CMK (cell line): ENCODE data around the gene PHKB.

Experiments
- DNase-seq: peaks from one replicate; pipeline ENCODE4 v3.0.0-alpha.2; 2010; ENCODE audit warnings: low read depth

Gene PHKB

DNA sequence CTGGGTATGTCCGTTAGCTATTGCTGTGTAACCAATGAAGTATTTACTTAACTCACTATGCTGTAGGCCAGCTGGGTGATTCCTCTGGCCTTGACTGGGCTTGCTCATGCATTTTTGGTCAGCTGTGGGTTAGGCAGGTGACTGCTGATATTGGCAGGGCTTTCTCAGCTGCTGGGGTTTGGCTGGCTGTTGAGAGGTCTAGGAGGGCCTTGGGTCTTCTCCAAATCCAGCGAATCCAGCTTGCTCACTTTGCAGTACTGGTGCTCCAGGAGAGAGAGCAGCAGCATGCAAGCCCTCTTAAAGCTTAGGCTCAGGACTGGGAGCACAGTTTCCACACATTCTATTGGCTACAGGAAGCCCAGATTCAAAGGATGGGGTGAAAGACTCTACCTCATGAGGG, 270.1 kb downstream of the PHKB start:
- DNase-seq, result no peak

DNA sequence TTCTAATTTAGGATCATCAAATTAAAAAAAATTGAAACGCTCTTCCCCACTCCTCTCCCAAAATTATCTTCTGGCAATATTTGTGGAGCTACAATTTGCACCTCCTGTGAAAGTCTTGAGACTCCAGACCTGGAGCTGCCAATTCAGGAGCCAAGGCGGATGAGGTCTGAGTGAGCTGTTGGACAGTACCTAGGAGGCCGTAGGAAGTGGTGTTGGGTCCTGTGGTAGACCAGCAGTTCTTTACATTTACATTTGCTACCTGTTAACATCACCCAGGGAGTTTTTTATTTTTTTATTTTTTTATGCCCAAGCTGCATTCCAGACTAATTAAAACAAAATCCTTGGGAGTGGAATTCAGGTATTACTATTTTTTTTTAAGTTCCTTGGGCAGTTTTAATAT, 271.0 kb downstream of the PHKB start:
- no peak for DNase-seq

DNA sequence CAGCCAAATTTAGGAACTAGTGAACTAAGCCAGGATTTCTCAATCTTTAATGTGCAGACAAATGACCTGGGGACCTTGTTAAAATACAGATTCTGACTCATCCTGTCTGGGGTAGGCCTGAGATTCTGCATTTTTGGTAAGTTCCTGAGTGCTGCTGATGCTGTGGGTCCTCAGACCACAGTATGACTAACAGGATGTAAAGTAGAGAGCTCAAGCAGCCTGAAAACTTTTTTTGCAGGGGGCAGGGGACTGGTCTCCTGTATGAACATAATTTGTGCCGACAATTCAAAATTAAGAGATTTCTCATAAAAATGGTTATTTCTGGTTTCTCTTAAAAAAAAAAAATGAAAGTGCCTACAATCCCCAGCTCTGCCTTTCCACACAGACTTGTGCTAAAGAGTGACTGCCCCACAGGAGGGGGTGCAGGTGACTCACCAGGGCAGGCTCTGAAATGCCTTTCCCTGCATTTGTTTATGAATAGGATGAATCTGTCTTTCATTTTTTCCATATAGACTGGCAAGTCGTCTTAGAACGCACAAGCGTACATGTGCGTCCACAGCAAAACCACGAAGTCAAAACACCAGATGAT, 271.5 kb downstream of the PHKB start:
- no peak for DNase-seq

DNA sequence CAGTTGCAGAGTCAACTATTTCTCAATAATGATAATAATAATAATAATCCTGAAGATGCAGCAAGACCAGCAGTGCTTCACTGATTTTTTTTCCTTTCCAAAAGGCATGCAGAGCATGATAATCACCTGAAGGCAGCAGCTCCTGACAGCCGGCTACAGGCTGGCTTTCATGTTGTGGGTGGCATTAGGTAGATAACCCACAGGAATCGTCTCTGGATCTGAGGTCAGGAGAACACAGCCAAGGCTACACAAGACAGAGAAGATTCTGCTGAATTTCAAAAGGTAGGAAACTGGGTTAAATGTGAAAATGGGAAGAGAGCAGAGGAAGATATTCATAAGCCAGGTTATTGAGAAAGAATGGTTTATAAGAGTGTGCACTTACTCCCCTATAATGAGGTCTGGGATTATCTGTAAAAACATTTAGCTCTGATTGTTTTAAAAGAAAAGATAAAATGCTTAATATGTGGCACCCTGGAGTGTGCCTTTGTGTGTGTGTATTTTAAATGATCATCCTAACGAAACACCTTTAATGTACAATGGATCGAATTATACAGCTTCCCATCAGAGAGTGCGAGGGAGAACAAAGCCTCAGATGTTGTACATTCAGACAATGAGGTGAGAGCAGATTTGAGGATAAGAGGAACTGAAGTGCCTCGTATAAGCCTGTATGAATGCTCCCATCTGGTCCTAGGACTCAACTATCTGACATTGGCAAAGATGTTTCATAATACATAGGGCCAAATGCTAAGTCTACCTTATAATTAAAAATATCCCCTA, 273.1 kb downstream of the PHKB start:
- no peak for DNase-seq

DNA sequence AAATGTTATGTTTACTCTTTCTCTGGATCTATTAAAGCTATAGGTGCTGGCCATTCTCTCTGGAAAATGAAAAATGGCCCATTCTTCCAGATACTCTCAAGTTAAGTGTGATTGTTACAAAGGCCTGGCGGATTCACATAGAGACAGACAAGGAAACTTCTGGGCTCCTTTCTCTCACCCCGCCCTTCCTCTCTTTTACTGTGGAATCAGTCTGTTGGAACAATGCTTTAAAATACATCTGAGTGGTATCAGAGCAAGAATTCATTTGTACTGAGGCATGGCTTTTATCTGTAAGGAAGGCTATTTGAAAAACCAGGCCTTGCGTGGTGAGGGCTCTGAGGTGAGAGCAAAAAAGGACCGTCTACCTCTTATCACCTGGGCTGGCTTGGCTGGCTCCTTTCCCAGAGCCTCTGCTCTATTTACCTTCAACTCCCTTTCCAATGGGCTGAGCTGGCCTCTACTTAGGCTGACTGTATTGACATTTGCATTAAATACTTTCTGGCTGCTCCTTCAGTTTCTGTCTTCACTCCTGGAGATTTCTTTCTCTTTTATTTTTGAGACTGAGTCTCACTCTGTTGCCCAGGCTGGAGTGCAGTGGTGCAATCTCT, 274.0 kb downstream of the PHKB start:
- no peak for DNase-seq

DNA sequence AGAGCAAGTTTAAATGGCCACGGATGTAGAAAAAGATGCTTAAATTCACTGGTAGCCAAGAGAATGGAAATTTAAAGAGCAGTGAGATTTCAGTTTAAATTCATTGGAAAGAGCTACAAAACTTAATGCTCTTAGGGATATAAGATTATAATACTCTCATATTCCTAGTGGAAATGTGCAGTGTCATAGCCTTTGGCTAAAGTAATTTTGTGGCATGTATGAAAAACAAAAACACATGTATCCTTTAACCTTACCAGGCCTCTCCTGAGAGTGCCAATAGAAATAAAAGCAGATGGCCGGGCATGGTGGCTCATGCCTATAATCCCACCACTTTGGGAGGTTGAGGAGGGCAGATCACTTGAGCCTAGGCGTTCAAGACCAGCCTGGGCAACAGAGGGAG, 289.2 kb downstream of the PHKB start:
- DNase-seq, result no peak
